Psoas muscle (tissue), 8 donors: ENCODE results near the gene COL16A1. TPM values are rescaled to one million over a fixed set of nuclear protein-coding genes. Genes with fewer than 3 reads are reported as not detected.

Source experiments
- ATAC-seq, 4 donors: fragments of 200-7000 bp; cut with Tn5 transposase; one replicate each; pipeline ENCODE4 v1.9.1; 2020; ENCODE audit warnings: moderate library complexity in 3 of 4, mild to moderate bottlenecking in 2 of 4
- DNase-seq, 2 donors: peaks; one replicate each; pipeline ENCODE4 v3.0.0-alpha.2; 2020
- H3K27ac ChIP-seq: fragments of 200-600 bp; one replicate; pipeline ENCODE4 v1.8.0; 2022
- H3K27me3 ChIP-seq, 3 donors: fragments of 200-600 bp in 1 of 3; one replicate each; pipeline versions ENCODE4 v1.6.1 to v1.8.0; 2013 to 2022; ENCODE audit warnings: low read length in 2 of 3, mild to moderate bottlenecking in 2 of 3, moderate library complexity in 1 of 3; ENCODE audit not compliant: insufficient read depth in 3 of 3
- H3K36me3 ChIP-seq, 2 donors: fragments of 200-600 bp in 1 of 2; one replicate each; pipeline versions ENCODE4 v1.6.1 to v1.8.0; 2013 to 2022; ENCODE audit warnings: low read depth in 1 of 2, mild to moderate bottlenecking in 1 of 2, moderate library complexity in 1 of 2; ENCODE audit not compliant: insufficient read depth in 1 of 2
- H3K4me1 ChIP-seq: fragments of 200-600 bp; one replicate; pipeline ENCODE4 v1.8.0; 2022
- H3K4me3 ChIP-seq: fragments of 200-600 bp; one replicate; pipeline ENCODE4 v1.8.0; 2022; ENCODE audit warnings: mild to moderate bottlenecking
- H3K9me3 ChIP-seq: fragments of 200-600 bp; one replicate; pipeline ENCODE4 v1.8.0; 2022
- CTCF ChIP-seq: fragments of 200-600 bp; IDR thresholded peaks from one replicate; pipeline ENCODE4 v1.8.0; 2022; ENCODE audit warnings: antibody characterized with exemption
- WGBS, 3 donors: extraction: QIAGEN DNeasy Blood & Tissue Kit; methylation state at CpG; one replicate each; pipeline versions ENCODE4 v1.1.6 to v1.1.7; 2013; 5-methylcytosine and 5-hydroxymethylcytosine counted together
- intact Hi-C, 2 donors: fragments of 100-400 bp; cut with DNase I; formaldehyde crosslinking; loops; one replicate each; pipeline versions ENCODE4 v1.11.0 to v1.14.2; 2022
- polyA plus RNA-seq, 3 donors: library from polyadenylated mRNA; stranded (reverse); fragments of 200-250 nt; gene quantifications; one replicate each; pipeline ENCODE4 v1.2.3, GENCODE V29; 2013
- total RNA-seq, 4 donors: library from RNA; stranded (reverse); fragmentation: NEBNext Ultra II Directional in 2 of 4; extraction: Animal tissue kit (Norgen Biotek cat#: 25700) in 2 of 4; gene quantifications; one replicate each; pipeline versions ENCODE4 v1.2.1 to v1.2.4, GENCODE V29; 2021 to 2023
- donor health status: healthy with polysubstance abuse.
- donor health status: DM: no; HTN: no; CAD: no; lungs with moderate emphysema.
- donor health status: Bipolar disorder and iron deficiency.
- donor health status: healthy.
- donor health status: DM: yes; HTN: yes; CAD: no.
- donor health status: DM: no; HTN: no; CAD: no.
- donor health status: DM: no; HTN: no; CAD: no.
- donor health status: DM: yes; HTN: yes; CAD: no.

Gene COL16A1
- total and polyA plus RNA-seq, 7 donors, result 2.9 to 14.2 (median 6.1) TPM

- ATAC-seq, result no peak
- no peak for TF ChIP-seq CTCF
- H3K27ac ChIP-seq, result no peak overlapping the region
- intact Hi-C loops, result no loop called here
- H3K4me3 ChIP-seq, result no peak overlapping the region
- H3K27me3 ChIP-seq, result no peaks in the 10 kb centered on the region
- WGBS, 3 donors, result 91 to 96% (median 94%) methylated on average over 15 to 16 of the region's 16 CpGs
- no peak for DNase-seq
- no peaks in the 10 kb centered on the region for H3K9me3 ChIP-seq
- peaks cover 35% of the 10 kb centered on the region for H3K4me1 ChIP-seq
- H3K36me3 ChIP-seq, result peaks cover 2 to 22% of the 10 kb centered on the region in 2 donors
These were observed 78.9 kb downstream of the COL16A1 start for GRCh38 chr1:31624731-31625514.

GRCh38 chr1:31624309-31624708 lies 79.5 kb downstream of the COL16A1 start:
- Histone ChIP-seq H3K27ac (no peak overlapping the region), H3K4me1 (peaks cover 35% of the 10 kb centered on the region)
- WGBS, 3 donors, result 62 to 75% (median 63%) methylated on average over 5 of the region's 5 CpGs

GRCh38 chr1:31623365-31623764 lies 80.5 kb downstream of the COL16A1 start:
- H3K27me3 ChIP-seq, result peaks cover 0 to 3% (median under 1%) of the 10 kb centered on the region in 3 donors
- intact Hi-C loops, result no loop called here
- 93 to 96% (median 95%) methylated on average over 12 of the region's 12 CpGs for WGBS, 3 donors
- no peak for TF ChIP-seq CTCF
- no peak overlapping the region for H3K27ac ChIP-seq
- H3K9me3 ChIP-seq, result no peaks in the 10 kb centered on the region
- H3K36me3 ChIP-seq, result peaks cover 0 to 6% of the 10 kb centered on the region in 2 donors
- H3K4me1 ChIP-seq, result peaks cover 26% of the 10 kb centered on the region
- DNase-seq (no peak), ATAC-seq (no peak)
- H3K4me3 ChIP-seq, result no peak overlapping the region

More at GRCh38 chr1:31624309-31624708, 79.5 kb downstream of the COL16A1 start:
- no peak for TF ChIP-seq CTCF
- Histone ChIP-seq H3K9me3 (no peaks in the 10 kb centered on the region), H3K27me3 (no peaks in the 10 kb centered on the region), H3K4me3 (no peak overlapping the region), H3K36me3 (peaks cover 0 to 16% of the 10 kb centered on the region in 2 donors)
- ATAC-seq, result no peak
- DNase-seq, result no peak
- intact Hi-C loops, result no loop called here

GRCh38 chr1:31621847-31622730 lies 81.7 kb downstream of the COL16A1 start:
- Histone ChIP-seq H3K36me3 (no peaks in the 10 kb centered on the region), H3K4me1 (peaks cover 13% of the 10 kb centered on the region), H3K27ac (no peak overlapping the region), H3K27me3 (peaks cover 0 to 16% (median 5%) of the 10 kb centered on the region in 3 donors), H3K9me3 (no peaks in the 10 kb centered on the region), H3K4me3 (no peak overlapping the region)
- intact Hi-C loops, result no loop called here
- no peak for TF ChIP-seq CTCF
- ATAC-seq (peak in 2 of 4 donors; percentile 22), DNase-seq (no peak)
- 56 to 75% (median 66%) methylated on average over 15 of the region's 15 CpGs for WGBS, 3 donors
